HCT116 (cell line): ENCODE results near the gene PRRC2C. TPM values are rescaled to one million over a fixed set of nuclear protein-coding genes. Genes with fewer than 3 reads are reported as not detected.

ENCODE experiments used
- ATAC-seq: fragments of 200-7000 bp; cut with Tn5 transposase; 2 replicates; pipeline ENCODE4 v1.9.1; 2020; ENCODE audit warnings: mild to moderate bottlenecking, moderate library complexity
- BruUV-seq: library from RNA; stranded (reverse); fragments of 400-500 nt; replicated peaks from 2 replicates; lab custom pipeline; 2021; lab: Mats Ljungman, UMichigan
- CTCF ChIA-PET: fragments of 300-600 bp; sonication (Branson Sonifier 250); formaldehyde crosslinking; loops from one replicate; lab custom pipeline; 2021; ENCODE audit warnings: antibody characterized with exemption; lab: Charles Lee
- POLR2A ChIA-PET: fragments of 300-600, 350-600 bp; sonication (Branson Sonifier 250); formaldehyde crosslinking; loops from one replicate; lab custom pipeline; 2021; ENCODE audit warnings: antibody characterized with exemption; lab: Charles Lee
- RAD21 ChIA-PET, 2 experiments: fragments of 300-600 bp; sonication (Branson Sonifier 250); formaldehyde crosslinking; loops; one replicate each; lab custom pipeline; 2023; ENCODE audit warnings: low total read pairs in 2 of 2; ENCODE audit not compliant: uncharacterized antibody in 2 of 2, unreplicated experiment in 2 of 2, low non-redundant PET in 1 of 2; lab: Charles Lee
- DNase-seq: peaks from one replicate; pipeline ENCODE4 v3.0.0-alpha.2; 2010; ENCODE audit warnings: low read depth, low spot score
- H2AFZ ChIP-seq: fragments of 200-600 bp; shearing (Covaris generic), sonication (generic); 2 replicates; pipeline ENCODE4 v1.6.1; 2017; ENCODE audit warnings: low read depth, mixed run types, mixed read lengths, antibody characterized with exemption, low read length; ENCODE audit not compliant: poor library complexity, severe bottlenecking
- H3K27ac ChIP-seq: 2 replicates; pipeline ENCODE4 v1.5.1; 2012; ENCODE audit warnings: low read depth, low read length
- H3K27me3 ChIP-seq: fragments of 200-600 bp; sonication (generic); 2 replicates; pipeline ENCODE4 v1.6.1; 2016; ENCODE audit warnings: mixed run types, low read length, mixed read lengths; ENCODE audit not compliant: insufficient read depth
- H3K36me3 ChIP-seq, 2 experiments: fragments of 200-500 bp in 1 of 2; fragments of 200-600 bp in 1 of 2; sonication (Bioruptor generic) in 1 of 2; sonication (generic) in 1 of 2; 2 replicates each; pipeline versions ENCODE4 v1.5.1 to v1.6.1; 2014 to 2016; ENCODE audit warnings: low read length in 2 of 2, inconsistent platforms in 1 of 2, mixed read lengths in 1 of 2, mixed run types in 1 of 2; ENCODE audit not compliant: insufficient read depth in 2 of 2, control insufficient read depth in 1 of 2
- H3K4me1 ChIP-seq, 2 experiments: fragments of 200-600 bp in 1 of 2; sonication (generic) in 1 of 2; 2 replicates each; pipeline versions ENCODE4 v1.5.1 to v1.6.1; 2012 to 2017; ENCODE audit warnings: low read length in 2 of 2, inconsistent platforms in 1 of 2, mild to moderate bottlenecking in 1 of 2, mixed read lengths in 1 of 2, mixed run types in 1 of 2, moderate library complexity in 1 of 2; ENCODE audit not compliant: insufficient read depth in 2 of 2, control insufficient read depth in 1 of 2
- H3K4me2 ChIP-seq: fragments of 200-600 bp; sonication (generic); 2 replicates; pipeline ENCODE4 v1.6.1; 2017; ENCODE audit warnings: mixed run types, low read length, mixed read lengths
- H3K4me3 ChIP-seq, 2 experiments: fragments of 200-600 bp in 1 of 2; sonication (generic) in 1 of 2; replicated peaks in 1 of 2; 2 replicates each; pipeline ENCODE4 v1.5.1; 2011 to 2016; ENCODE audit warnings: low read length in 2 of 2, control low read depth in 1 of 2, low read depth in 1 of 2, mild to moderate bottlenecking in 1 of 2, mixed read lengths in 1 of 2, mixed run types in 1 of 2
- H3K79me2 ChIP-seq: fragments of 200-600 bp; sonication (generic); 2 replicates; pipeline ENCODE4 v1.6.1; 2017; ENCODE audit warnings: mild to moderate bottlenecking, mixed run types, low read length, moderate library complexity, mixed read lengths; ENCODE audit not compliant: insufficient read depth
- H3K9ac ChIP-seq: fragments of 200-600 bp; sonication (generic); 2 replicates; pipeline ENCODE4 v1.6.1; 2016; ENCODE audit warnings: low read length, mixed read lengths
- H3K9me2 ChIP-seq: fragments of 200-600 bp; sonication (generic), shearing (Covaris generic); 2 replicates; pipeline ENCODE4 v1.6.1; 2017; ENCODE audit warnings: mixed run types, mild to moderate bottlenecking, moderate library complexity; ENCODE audit not compliant: insufficient read depth
- H3K9me3 ChIP-seq, 2 experiments: fragments of 200-500 bp in 1 of 2; fragments of 200-600 bp in 1 of 2; sonication (Bioruptor generic) in 1 of 2; sonication (generic) in 1 of 2; 2 replicates each; pipeline ENCODE4 v1.6.1; 2014 to 2017; ENCODE audit warnings: low read length in 2 of 2, mixed read lengths in 2 of 2, inconsistent platforms in 1 of 2, low read depth in 1 of 2, mild to moderate bottlenecking in 1 of 2, mixed run types in 1 of 2, moderate library complexity in 1 of 2; ENCODE audit not compliant: control insufficient read depth in 1 of 2, insufficient read depth in 1 of 2
- H4K20me1 ChIP-seq: fragments of 200-600 bp; sonication (generic), shearing (Covaris generic); 2 replicates; pipeline ENCODE4 v1.6.1; 2017; ENCODE audit warnings: mixed run types, mild to moderate bottlenecking, moderate library complexity; ENCODE audit not compliant: insufficient read depth
- ATF3 ChIP-seq: IDR thresholded peaks from 2 replicates; pipeline ENCODE4 v1.6.1; 2012
- CBX3 ChIP-seq: IDR thresholded peaks from 2 replicates; pipeline ENCODE4 v1.6.1; 2012; ENCODE audit warnings: low read depth
- EGR1 ChIP-seq: IDR thresholded peaks from 2 replicates; pipeline ENCODE4 v1.6.1; 2012; ENCODE audit warnings: low read depth
- EZH2 ChIP-seq: fragments of 200-600 bp; sonication (generic); IDR thresholded peaks from 2 replicates; pipeline ENCODE4 v1.6.1; 2017; ENCODE audit warnings: antibody characterized with exemption, mixed run types
- EZH2phosphoT487 ChIP-seq: fragments of 200-600 bp; IDR thresholded peaks from 2 replicates; pipeline ENCODE4 v1.6.1; 2018; ENCODE audit warnings: antibody characterized with exemption, borderline replicate concordance
- JUND ChIP-seq: IDR thresholded peaks from 2 replicates; pipeline ENCODE4 v1.6.1; 2012
- POLR2A ChIP-seq: IDR thresholded peaks from 2 replicates; pipeline ENCODE4 v1.7.0; 2011; ENCODE audit warnings: borderline replicate concordance; ENCODE audit not compliant: insufficient read depth, insufficient read length; ENCODE audit errors: extremely low read depth
- POLR2AphosphoS5 ChIP-seq: IDR thresholded peaks from 2 replicates; pipeline ENCODE4 v1.6.1; 2011; ENCODE audit warnings: mild to moderate bottlenecking, low read depth, low read length, moderate library complexity
- RAD21 ChIP-seq: IDR thresholded peaks from 2 replicates; pipeline ENCODE4 v1.6.1; 2012; ENCODE audit warnings: low read depth, mild to moderate bottlenecking
- SIN3A ChIP-seq: IDR thresholded peaks from 2 replicates; pipeline ENCODE4 v1.6.1; 2012; ENCODE audit warnings: low read depth
- SP1 ChIP-seq: IDR thresholded peaks from 2 replicates; pipeline ENCODE4 v1.6.1; 2012; ENCODE audit warnings: low read depth
- SRF ChIP-seq: IDR thresholded peaks from 2 replicates; pipeline ENCODE4 v1.6.1; 2012; ENCODE audit warnings: low read depth
- TCF7L2 ChIP-seq: IDR thresholded peaks from 2 replicates; pipeline ENCODE4 v1.7.0; 2011; ENCODE audit warnings: borderline replicate concordance, inconsistent platforms; ENCODE audit not compliant: insufficient read depth, insufficient read length; ENCODE audit errors: extremely low read depth
- YY1 ChIP-seq: IDR thresholded peaks from 2 replicates; pipeline ENCODE4 v1.6.1; 2011; ENCODE audit warnings: low read length, low read depth, moderate library complexity, mild to moderate bottlenecking; ENCODE audit not compliant: insufficient replicate concordance; ENCODE audit errors: extremely low read depth
- ZNF274 ChIP-seq: fragments of 200-500 bp; sonication (Bioruptor generic); IDR thresholded peaks from 2 replicates; pipeline ENCODE4 v1.6.1; 2014; ENCODE audit warnings: mild to moderate bottlenecking, low read depth, low read length, inconsistent platforms
- intact Hi-C: fragments of 100-400 bp; cut with micrococcal nuclease; formaldehyde crosslinking; loops from 2 replicates; pipeline ENCODE4 v1.10.0; 2022
- total RNA-seq: library from RNA; stranded (reverse); gene quantifications from one replicate; pipeline ENCODE4 v1.2.1, GENCODE V29; 2021; ENCODE audit not compliant: unreplicated experiment
- TF ChIP-seq, protein P1 (sequence below): IDR thresholded peaks from 2 replicates; pipeline ENCODE4 v1.6.1; 2012
- TF ChIP-seq, protein P2 (sequence below), 3 experiments: fragments of 200-600 bp in 1 of 3; sonication (generic) in 1 of 3; IDR thresholded peaks in 2 of 3; conservative IDR thresholded peaks in 1 of 3; 2 replicates each; pipeline ENCODE4 v1.5.1; 2012 to 2017; ENCODE audit warnings: low read depth in 2 of 3, low read length in 2 of 3, antibody characterized with exemption in 1 of 3, borderline replicate concordance in 1 of 3, control low read depth in 1 of 3, mild to moderate bottlenecking in 1 of 3, mixed read lengths in 1 of 3, mixed run types in 1 of 3, moderate library complexity in 1 of 3; ENCODE audit not compliant: insufficient read depth in 1 of 3
- TF ChIP-seq, protein P3 (sequence below): IDR thresholded peaks from 2 replicates; pipeline ENCODE4 v1.6.1; 2012; ENCODE audit warnings: low read depth

The PRRC2C gene
- total RNA-seq, 1 experiment from 2014 or later = 154 TPM

DNA sequence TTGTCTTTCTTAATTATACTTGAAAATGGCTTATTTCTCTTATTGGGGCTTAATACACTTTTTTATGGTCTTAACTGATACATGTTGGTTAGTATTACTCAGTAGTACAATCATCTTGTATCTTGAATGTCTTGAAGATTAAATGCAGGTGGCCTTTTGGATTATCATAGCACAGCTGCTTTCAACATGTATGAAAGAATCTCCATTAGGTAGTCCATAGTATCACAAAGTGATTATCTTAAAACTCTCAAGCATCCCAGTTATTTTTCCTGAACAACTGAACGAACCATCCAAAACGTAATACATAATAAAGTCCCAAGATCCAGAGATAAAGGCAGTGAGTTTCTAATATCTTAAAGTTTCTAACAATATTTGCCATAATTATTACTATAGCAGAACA lies 85.0 kb downstream of the PRRC2C start:
- intact Hi-C loops = no loop called here
- peaks cover 11% of the 10 kb centered on the region; the same call in 1 of the 2 replicates for H4K20me1 ChIP-seq
- H3K79me2 ChIP-seq = peaks cover 35% of the 10 kb centered on the region
- no peak overlapping the region for H3K4me2 ChIP-seq
- peaks cover 35 to 47% of the 10 kb centered on the region in 2 experiments for H3K36me3 ChIP-seq
- ChIA-PET CTCF (no interaction called here), RAD21 (no interaction called here), POLR2A (no interaction called here)
- no peaks in the 10 kb centered on the region for H3K9me3 ChIP-seq
- DNase-seq (no peak), ATAC-seq (no peak)
- BruUV-seq = no TSS peak
- H2AFZ ChIP-seq = no peak overlapping the region
- H3K9me2 ChIP-seq = no peaks in the 10 kb centered on the region
- no peak for TF ChIP-seq ATF3
- no peak for TF ChIP-seq POLR2A
- no peak for TF ChIP-seq EGR1
- no peak for TF ChIP-seq RAD21
- TF ChIP-seq SIN3A = no peak
- TF ChIP-seq, protein P1, sequence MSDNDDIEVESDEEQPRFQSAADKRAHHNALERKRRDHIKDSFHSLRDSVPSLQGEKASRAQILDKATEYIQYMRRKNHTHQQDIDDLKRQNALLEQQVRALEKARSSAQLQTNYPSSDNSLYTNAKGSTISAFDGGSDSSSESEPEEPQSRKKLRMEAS = no peak
- TF ChIP-seq, protein P2, sequence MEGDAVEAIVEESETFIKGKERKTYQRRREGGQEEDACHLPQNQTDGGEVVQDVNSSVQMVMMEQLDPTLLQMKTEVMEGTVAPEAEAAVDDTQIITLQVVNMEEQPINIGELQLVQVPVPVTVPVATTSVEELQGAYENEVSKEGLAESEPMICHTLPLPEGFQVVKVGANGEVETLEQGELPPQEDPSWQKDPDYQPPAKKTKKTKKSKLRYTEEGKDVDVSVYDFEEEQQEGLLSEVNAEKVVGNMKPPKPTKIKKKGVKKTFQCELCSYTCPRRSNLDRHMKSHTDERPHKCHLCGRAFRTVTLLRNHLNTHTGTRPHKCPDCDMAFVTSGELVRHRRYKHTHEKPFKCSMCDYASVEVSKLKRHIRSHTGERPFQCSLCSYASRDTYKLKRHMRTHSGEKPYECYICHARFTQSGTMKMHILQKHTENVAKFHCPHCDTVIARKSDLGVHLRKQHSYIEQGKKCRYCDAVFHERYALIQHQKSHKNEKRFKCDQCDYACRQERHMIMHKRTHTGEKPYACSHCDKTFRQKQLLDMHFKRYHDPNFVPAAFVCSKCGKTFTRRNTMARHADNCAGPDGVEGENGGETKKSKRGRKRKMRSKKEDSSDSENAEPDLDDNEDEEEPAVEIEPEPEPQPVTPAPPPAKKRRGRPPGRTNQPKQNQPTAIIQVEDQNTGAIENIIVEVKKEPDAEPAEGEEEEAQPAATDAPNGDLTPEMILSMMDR (IDR thresholded peaks at IDR 0.05 in 2 of 3, conservative IDR thresholded peaks at IDR 0.05 in 1 of 3; ENCODE audit: borderline replicate concordance in 1 of 3, insufficient read depth in 1 of 3, low read depth in 2 of 3, low read length in 2 of 3) = no peak
- TF ChIP-seq SP1 = no peak
- TF ChIP-seq CBX3 = no peak
- TF ChIP-seq EZH2phosphoT487 = no peak
- no peak for TF ChIP-seq YY1
- TF ChIP-seq, protein P3, sequence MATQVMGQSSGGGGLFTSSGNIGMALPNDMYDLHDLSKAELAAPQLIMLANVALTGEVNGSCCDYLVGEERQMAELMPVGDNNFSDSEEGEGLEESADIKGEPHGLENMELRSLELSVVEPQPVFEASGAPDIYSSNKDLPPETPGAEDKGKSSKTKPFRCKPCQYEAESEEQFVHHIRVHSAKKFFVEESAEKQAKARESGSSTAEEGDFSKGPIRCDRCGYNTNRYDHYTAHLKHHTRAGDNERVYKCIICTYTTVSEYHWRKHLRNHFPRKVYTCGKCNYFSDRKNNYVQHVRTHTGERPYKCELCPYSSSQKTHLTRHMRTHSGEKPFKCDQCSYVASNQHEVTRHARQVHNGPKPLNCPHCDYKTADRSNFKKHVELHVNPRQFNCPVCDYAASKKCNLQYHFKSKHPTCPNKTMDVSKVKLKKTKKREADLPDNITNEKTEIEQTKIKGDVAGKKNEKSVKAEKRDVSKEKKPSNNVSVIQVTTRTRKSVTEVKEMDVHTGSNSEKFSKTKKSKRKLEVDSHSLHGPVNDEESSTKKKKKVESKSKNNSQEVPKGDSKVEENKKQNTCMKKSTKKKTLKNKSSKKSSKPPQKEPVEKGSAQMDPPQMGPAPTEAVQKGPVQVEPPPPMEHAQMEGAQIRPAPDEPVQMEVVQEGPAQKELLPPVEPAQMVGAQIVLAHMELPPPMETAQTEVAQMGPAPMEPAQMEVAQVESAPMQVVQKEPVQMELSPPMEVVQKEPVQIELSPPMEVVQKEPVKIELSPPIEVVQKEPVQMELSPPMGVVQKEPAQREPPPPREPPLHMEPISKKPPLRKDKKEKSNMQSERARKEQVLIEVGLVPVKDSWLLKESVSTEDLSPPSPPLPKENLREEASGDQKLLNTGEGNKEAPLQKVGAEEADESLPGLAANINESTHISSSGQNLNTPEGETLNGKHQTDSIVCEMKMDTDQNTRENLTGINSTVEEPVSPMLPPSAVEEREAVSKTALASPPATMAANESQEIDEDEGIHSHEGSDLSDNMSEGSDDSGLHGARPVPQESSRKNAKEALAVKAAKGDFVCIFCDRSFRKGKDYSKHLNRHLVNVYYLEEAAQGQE = no peak
- no peak for TF ChIP-seq ZNF274
- TF ChIP-seq EZH2 = no peak
- no peak for TF ChIP-seq JUND
- no peak for TF ChIP-seq POLR2AphosphoS5
- no peak for TF ChIP-seq TCF7L2
- TF ChIP-seq SRF = no peak
- H3K27me3 ChIP-seq = no peaks in the 10 kb centered on the region
- H3K9ac ChIP-seq = no peak overlapping the region
- H3K4me3 ChIP-seq = no peak overlapping the region
- H3K4me1 ChIP-seq = no peaks in the 10 kb centered on the region
- no peak overlapping the region for H3K27ac ChIP-seq
